ENCODE results near the gene MEGF10.

- TF ChIP-seq TAF1 (IDR thresholded peaks at IDR 0.05; ENCODE audit: borderline replicate concordance, low read depth, low read length), result no peak
- no peak for TF ChIP-seq POLR2A (IDR thresholded peaks at IDR 0.05; ENCODE audit: low read depth, low read length)
Measured at GRCh38 chr5:127297348-127298035, 6.9 kb downstream of the MEGF10 start.

Data from GM12892 (cell line).